ENCODE data around the gene EPB41L4B.
"Not testable (repeated sequence)": the region's sequence is repeated elsewhere in the genome, so short reads cannot be mapped to it uniquely, and the experiment has no call there.

The EPB41L4B gene

GRCh38 chr9:109295221-109296130, 25.4 kb downstream of the EPB41L4B start:
- DNase-seq = no peak

- no peak for DNase-seq
Observed at GRCh38 chr9:109290385-109290784, 30.5 kb downstream of the EPB41L4B start.

GRCh38 chr9:109289931-109290330, 30.9 kb downstream of the EPB41L4B start:
- no peak for DNase-seq

- no peak for DNase-seq
Observed at GRCh38 chr9:109289186-109289585, 31.7 kb downstream of the EPB41L4B start.

- DNase-seq = no peak
Observed at GRCh38 chr9:109286981-109287380, 33.9 kb downstream of the EPB41L4B start.

GRCh38 chr9:109286571-109286977, 34.3 kb downstream of the EPB41L4B start:
- DNase-seq = no peak

GRCh38 chr9:109283672-109284071, 37.2 kb downstream of the EPB41L4B start:
- DNase-seq = not testable (repeated sequence)

- DNase-seq = no peak
Observed at GRCh38 chr9:109283012-109283411, 37.8 kb downstream of the EPB41L4B start.

GRCh38 chr9:109282302-109282701, 38.6 kb downstream of the EPB41L4B start:
- no peak for DNase-seq

- DNase-seq = no peak
Observed at GRCh38 chr9:109281518-109281917, 39.3 kb downstream of the EPB41L4B start.

GRCh38 chr9:109278848-109279247, 42.0 kb downstream of the EPB41L4B start:
- DNase-seq = no peak

- no peak for DNase-seq
Observed at GRCh38 chr9:109278216-109278615, 42.6 kb downstream of the EPB41L4B start.

GRCh38 chr9:109277451-109277850, 43.4 kb downstream of the EPB41L4B start:
- no peak for DNase-seq

- DNase-seq = no peak
Observed at GRCh38 chr9:109276469-109277440, 44.1 kb downstream of the EPB41L4B start.

GRCh38 chr9:109274884-109275730, 45.8 kb downstream of the EPB41L4B start:
- DNase-seq = no peak

- DNase-seq = no peak
Observed at GRCh38 chr9:109273869-109274268, 47.0 kb downstream of the EPB41L4B start.

- DNase-seq = no peak
Observed at GRCh38 chr9:109272745-109273144, 48.1 kb downstream of the EPB41L4B start.

GRCh38 chr9:109272045-109272444, 48.8 kb downstream of the EPB41L4B start:
- DNase-seq = no peak

GRCh38 chr9:109270971-109271925, 49.6 kb downstream of the EPB41L4B start:
- DNase-seq = no peak

GRCh38 chr9:109270441-109270840, 50.4 kb downstream of the EPB41L4B start:
- no peak for DNase-seq

GRCh38 chr9:109269839-109270238, 51.0 kb downstream of the EPB41L4B start:
- no peak for DNase-seq
